ENCODE data around the gene SLC8A2.

- no peak for TF ChIP-seq CTCF (IDR thresholded peaks at IDR 0.05)
- no peak for TF ChIP-seq POLR2A (IDR thresholded peaks at IDR 0.05)
- TF ChIP-seq EP300 (IDR thresholded peaks at IDR 0.05; ENCODE audit: low read depth), result no peak
- TF ChIP-seq POLR2AphosphoS5 (IDR thresholded peaks at IDR 0.05), result no peak
These were observed 92.2 kb downstream of the SLC8A2 start for GRCh38 chr19:47379381-47379938.

All from transverse colon (tissue), 4 donors.